Fibroblast of mammary gland (primary cell): Measurements from ENCODE around the gene NRN1.
A peak's percentile ranks its signal among the peaks of the same experiment; 100 is the strongest.

ENCODE experiments used
- DNase-seq: peaks from one replicate; pipeline ENCODE4 v3.0.0-alpha.2; 2010; ENCODE audit warnings: low read depth
- H3K4me3 ChIP-seq: 2 replicates; pipeline ENCODE4 v1.5.1; 2011; ENCODE audit warnings: low read depth, mild to moderate bottlenecking, low read length, moderate library complexity; ENCODE audit not compliant: control insufficient read depth
- TF ChIP-seq, protein P1 (sequence below): conservative IDR thresholded peaks from 2 replicates; pipeline ENCODE4 v1.5.1; 2011; ENCODE audit warnings: low read depth, low read length, inconsistent platforms; ENCODE audit not compliant: control insufficient read depth, insufficient read depth

Gene NRN1

DNA sequence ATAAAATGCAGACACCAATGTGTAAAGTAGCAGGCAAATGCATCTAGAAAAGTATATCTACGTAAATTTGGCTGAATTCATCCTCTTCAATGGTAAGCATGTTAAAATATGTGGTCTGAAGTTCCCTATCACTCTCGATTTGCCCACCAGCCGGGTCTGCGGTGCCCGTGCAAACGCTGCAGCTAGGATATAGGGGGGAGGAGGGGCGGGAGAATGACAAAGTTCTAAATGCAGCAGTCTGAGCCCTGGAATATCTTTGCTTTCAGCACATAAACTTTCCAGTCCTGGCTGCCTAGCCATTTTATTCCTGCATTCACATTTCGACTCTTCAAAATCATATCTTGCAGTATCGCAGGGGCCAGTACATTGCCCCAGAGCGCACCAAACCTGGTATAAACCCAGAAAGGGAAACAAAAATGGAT lies 708 bp downstream of the NRN1 start:
- H3K4me3 ChIP-seq: peak overlapping the region; percentile 68
- DNase-seq: no peak
- TF ChIP-seq, protein P1, sequence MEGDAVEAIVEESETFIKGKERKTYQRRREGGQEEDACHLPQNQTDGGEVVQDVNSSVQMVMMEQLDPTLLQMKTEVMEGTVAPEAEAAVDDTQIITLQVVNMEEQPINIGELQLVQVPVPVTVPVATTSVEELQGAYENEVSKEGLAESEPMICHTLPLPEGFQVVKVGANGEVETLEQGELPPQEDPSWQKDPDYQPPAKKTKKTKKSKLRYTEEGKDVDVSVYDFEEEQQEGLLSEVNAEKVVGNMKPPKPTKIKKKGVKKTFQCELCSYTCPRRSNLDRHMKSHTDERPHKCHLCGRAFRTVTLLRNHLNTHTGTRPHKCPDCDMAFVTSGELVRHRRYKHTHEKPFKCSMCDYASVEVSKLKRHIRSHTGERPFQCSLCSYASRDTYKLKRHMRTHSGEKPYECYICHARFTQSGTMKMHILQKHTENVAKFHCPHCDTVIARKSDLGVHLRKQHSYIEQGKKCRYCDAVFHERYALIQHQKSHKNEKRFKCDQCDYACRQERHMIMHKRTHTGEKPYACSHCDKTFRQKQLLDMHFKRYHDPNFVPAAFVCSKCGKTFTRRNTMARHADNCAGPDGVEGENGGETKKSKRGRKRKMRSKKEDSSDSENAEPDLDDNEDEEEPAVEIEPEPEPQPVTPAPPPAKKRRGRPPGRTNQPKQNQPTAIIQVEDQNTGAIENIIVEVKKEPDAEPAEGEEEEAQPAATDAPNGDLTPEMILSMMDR: no peak

DNA sequence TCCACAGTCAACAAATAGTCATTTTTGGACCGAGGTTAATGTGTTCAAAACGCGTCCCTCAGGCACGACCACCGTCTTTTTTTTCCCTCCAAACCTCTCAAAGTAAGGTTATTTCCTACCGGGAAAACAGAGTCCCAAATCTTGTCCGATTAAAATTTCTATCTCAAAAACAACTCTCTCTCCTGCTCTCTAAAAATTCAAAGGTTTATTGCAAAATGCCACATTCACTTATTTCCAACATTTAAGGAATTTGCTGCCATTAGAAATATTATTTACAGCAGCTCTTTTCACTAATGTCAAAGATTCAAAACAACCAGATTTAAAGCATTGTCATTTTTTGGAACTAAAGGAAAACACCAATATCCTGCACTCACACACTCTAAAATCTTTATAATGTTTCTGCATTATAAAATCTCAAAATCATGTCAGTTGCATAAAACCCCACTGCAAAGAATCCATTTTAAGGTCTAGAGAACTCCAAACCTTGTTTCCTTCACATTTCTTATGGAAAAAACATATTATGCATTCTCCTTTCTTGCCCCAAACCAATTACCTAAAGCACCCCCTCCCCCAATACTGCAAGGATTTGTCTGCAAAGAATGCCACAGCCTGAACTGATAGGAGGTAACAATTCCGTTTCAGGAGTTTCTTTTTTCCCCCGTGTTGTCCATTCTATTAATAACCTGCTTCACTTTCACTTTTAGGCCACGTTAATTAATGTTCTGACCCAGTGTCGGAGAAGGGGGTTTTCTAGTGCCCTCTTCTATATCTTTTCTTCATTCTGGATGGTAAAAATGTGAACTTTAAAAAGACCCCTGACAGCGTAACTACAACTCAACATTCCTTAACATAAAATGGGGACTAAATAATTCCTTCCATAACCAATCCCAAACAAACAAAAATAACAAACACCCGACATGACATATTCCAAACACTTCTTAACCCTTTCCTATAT lies 1.4 kb downstream of the NRN1 start:
- peak overlapping the region; percentile 68 for H3K4me3 ChIP-seq
- TF ChIP-seq, protein P1: no peak
- peak; percentile 6 for DNase-seq

DNA sequence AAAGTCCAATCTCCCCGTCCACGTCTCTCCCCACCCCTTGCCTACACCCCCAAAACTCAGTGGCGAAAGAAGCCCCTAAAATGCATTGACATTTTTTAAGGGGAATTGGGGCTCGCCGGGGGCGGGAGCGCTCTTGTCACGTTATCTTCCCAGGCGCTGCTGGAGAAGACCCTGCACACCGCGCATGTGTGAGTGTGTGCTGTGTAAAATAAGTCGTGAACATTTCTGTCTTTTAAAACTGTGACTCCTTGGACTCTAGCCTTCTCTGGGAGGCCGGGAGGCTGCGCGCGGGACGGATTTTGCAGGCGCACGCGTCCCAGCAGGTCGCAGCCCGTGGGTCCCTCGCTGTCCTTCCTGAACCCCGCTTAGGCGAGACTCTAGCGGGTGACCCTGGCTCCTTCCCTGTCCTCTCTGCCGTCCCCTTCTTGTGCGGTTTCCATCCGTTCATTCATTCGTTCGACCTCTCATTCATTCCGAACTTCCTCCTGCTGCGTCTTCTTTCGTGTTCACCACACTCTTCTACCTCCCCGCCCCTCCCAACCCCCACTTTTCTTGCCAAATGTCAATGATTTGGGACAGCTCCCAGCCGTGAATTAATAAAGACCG lies 2.2 kb downstream of the NRN1 start:
- H3K4me3 ChIP-seq: peak overlapping the region; percentile 68
- TF ChIP-seq, protein P1: no peak
- DNase-seq: peak; percentile 41

DNA sequence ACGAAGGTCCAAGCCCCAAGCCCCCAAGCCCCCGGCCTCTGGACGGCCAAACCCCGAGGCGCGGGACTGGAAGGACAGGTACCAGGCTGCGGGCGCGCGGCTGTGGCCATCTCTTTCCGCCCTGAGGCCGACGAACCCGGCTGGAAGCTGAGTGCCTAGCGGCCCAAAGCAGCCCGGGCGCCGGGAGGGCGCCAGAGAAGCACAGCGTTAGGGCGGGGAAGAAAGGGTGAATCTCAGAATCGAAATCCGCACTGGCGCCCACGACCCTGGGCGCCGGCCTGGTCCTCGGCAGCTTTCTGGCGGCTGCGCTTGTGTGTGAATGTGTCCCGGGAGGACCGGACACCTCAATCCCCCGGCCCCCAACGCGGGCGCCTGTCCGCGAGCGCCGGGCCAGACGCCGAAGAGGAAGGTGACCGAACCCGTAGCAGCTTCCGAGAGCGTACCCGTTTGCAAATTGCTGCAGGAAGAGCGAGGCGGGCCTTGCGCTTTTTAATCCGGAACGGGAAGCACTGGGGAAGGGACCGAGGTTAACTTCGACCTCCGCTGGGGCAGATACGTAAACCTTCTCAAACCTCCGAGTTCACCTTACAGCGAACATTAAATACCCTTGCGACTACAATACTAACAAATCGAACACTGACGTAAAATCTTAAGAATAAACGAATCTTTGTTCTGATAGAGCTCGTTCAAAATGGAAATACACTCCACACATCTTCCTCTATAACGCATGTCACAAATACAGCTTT lies 2.9 kb downstream of the NRN1 start:
- peak; percentile 62 for DNase-seq
- TF ChIP-seq, protein P1: no peak
- H3K4me3 ChIP-seq: peak overlapping the region; percentile 68

DNA sequence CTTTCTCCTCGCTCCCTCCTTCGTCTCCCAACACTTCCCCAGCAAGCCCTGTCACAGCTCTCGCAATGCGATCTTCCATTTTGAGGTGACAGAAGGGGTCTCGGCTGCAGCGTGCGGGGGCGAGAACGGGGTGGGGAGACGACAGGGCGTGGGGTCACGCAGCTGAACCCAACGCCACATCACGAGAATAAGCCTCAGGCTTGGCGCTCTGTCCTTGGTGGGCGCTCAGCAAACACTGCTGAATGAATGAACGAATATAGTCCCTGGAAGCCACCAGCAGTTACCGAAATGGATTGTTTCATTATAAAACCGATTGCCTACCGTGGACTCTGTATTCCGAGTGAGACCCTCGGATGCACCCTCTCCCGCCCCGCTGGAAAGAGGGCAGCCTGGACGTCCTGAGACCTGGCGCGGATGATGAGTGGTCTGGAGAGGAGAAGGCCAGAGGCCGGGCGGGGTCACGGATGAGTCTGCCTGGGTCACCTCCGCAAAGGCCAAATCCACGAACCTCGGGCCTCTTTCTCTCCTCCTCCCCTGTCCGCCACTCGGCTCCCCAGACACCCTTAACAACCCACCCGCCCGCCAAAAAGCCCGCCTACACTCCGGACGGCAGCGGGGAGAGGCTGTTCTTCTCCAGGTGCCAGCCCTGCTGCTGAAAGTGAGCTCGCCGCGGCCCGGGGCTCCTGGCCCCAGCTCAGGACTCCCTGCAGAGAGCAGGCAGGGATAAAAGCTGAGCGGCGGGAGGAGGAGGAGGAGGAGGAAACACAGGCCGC lies 3.7 kb downstream of the NRN1 start:
- peak; percentile 41 for DNase-seq
- peak overlapping the region; percentile 68 for H3K4me3 ChIP-seq
- TF ChIP-seq, protein P1: no peak

DNA sequence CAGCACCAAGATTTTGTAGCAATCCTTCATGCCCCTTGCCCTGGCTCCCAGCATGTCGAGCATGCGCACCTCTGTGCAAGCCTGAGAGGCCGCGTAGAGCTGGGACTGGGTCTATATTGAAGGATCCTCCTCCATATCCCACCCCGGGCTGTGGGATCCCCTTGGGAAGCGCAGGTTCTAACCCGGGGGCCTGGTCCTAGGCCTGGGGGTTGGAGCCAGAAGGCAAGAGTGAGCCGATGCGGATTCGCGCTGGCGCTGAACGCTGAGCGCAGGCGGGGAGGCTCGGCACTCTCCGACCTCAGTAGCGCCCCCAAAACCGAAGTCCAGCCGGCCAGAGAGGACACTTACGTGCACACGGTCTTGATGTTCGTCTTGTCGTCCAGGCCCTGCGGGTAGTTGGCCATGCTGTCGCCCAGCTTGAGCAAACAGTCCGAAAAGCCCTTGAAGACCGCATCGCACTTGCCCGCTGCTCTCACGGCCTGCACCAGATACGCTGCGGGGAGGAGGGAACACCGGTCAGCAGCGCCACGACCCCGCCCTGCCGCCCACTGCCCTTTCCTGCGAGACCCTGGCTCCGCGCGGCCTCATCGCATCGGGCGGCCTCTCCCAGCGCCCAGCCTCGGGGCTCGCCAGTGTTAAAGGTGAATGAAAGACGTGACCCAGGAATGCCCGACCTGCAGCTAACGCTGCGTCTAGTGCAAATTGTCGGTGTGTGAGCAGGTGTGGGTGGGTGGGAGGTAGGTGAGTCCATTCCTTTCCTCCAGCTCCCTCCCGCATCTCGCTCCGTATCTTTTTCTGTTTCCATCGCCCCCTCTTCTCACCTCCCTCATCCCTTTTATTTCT lies 4.5 kb downstream of the NRN1 start:
- no peak for DNase-seq
- TF ChIP-seq, protein P1: no peak
- peak overlapping the region; percentile 68 for H3K4me3 ChIP-seq
